Measurements from ENCODE around the gene MN1. TPM values are rescaled to one million over a fixed set of nuclear protein-coding genes. Genes with fewer than 3 reads are reported as not detected.
A peak's percentile ranks its signal among the peaks of the same experiment; 100 is the strongest.

Gene MN1
- polyA plus RNA-seq (ENCODE audit: insufficient read length in 3 of 3), result 10 to 100 TPM in 1 of 3 donors, 1 to 10 TPM in 2; 8.2 to 11.2 (median 8.4) TPM
- long read RNA-seq, donor 1, full-length matches to known transcripts, result 1 of 1 reads
- long read RNA-seq, donor 1, partial matches to known transcripts, result 0 of 1 reads
- long read RNA-seq, donor 1, other reads (novel, unspliced or antisense), result 0 of 1 reads
- long read RNA-seq, donor 2, full-length matches to known transcripts, result 5 of 5 reads
- long read RNA-seq, donor 2, partial matches to known transcripts, result 0 of 5 reads
- long read RNA-seq, donor 2, other reads (novel, unspliced or antisense), result 0 of 5 reads
- long read RNA-seq, donor 3, full-length matches to known transcripts, result 2 of 2 reads
- long read RNA-seq, donor 3, partial matches to known transcripts, result 0 of 2 reads
- long read RNA-seq, donor 3, other reads (novel, unspliced or antisense), result 0 of 2 reads
- long read RNA-seq, donor 4, result 0 reads
- long read RNA-seq, donor 5, full-length matches to known transcripts, result 1 of 1 reads
- long read RNA-seq, donor 5, partial matches to known transcripts, result 0 of 1 reads
- long read RNA-seq, donor 5, other reads (novel, unspliced or antisense), result 0 of 1 reads
- long read RNA-seq, donor 6, full-length matches to known transcripts, result 4 of 4 reads
- long read RNA-seq, donor 6, partial matches to known transcripts, result 0 of 4 reads
- long read RNA-seq, donor 6, other reads (novel, unspliced or antisense), result 0 of 4 reads
- long read RNA-seq, donor 7, full-length matches to known transcripts, result 6 of 6 reads
- long read RNA-seq, donor 7, partial matches to known transcripts, result 0 of 6 reads
- long read RNA-seq, donor 7, other reads (novel, unspliced or antisense), result 0 of 6 reads
- long read RNA-seq, donor 8, full-length matches to known transcripts, result 10 of 10 reads
- long read RNA-seq, donor 8, partial matches to known transcripts, result 0 of 10 reads
- long read RNA-seq, donor 8, other reads (novel, unspliced or antisense), result 0 of 10 reads
- long read RNA-seq, donor 9, full-length matches to known transcripts, result 1 of 1 reads
- long read RNA-seq, donor 9, partial matches to known transcripts, result 0 of 1 reads
- long read RNA-seq, donor 9, other reads (novel, unspliced or antisense), result 0 of 1 reads
- long read RNA-seq, donor 10, full-length matches to known transcripts, result 1 of 1 reads
- long read RNA-seq, donor 10, partial matches to known transcripts, result 0 of 1 reads
- long read RNA-seq, donor 10, other reads (novel, unspliced or antisense), result 0 of 1 reads
- long read RNA-seq, donor 11, result 0 reads
- long read RNA-seq, donor 12, full-length matches to known transcripts, result 2 of 2 reads
- long read RNA-seq, donor 12, partial matches to known transcripts, result 0 of 2 reads
- long read RNA-seq, donor 12, other reads (novel, unspliced or antisense), result 0 of 2 reads
- long read RNA-seq, donor 13, full-length matches to known transcripts, result 2 of 2 reads
- long read RNA-seq, donor 13, partial matches to known transcripts, result 0 of 2 reads
- long read RNA-seq, donor 13, other reads (novel, unspliced or antisense), result 0 of 2 reads
- long read RNA-seq, donor 14, full-length matches to known transcripts, result 9 of 9 reads
- long read RNA-seq, donor 14, partial matches to known transcripts, result 0 of 9 reads
- long read RNA-seq, donor 14, other reads (novel, unspliced or antisense), result 0 of 9 reads
- long read RNA-seq, donor 15, full-length matches to known transcripts, result 4 of 4 reads
- long read RNA-seq, donor 15, partial matches to known transcripts, result 0 of 4 reads
- long read RNA-seq, donor 15, other reads (novel, unspliced or antisense), result 0 of 4 reads
- long read RNA-seq, donor 16, full-length matches to known transcripts, result 3 of 3 reads
- long read RNA-seq, donor 16, partial matches to known transcripts, result 0 of 3 reads
- long read RNA-seq, donor 16, other reads (novel, unspliced or antisense), result 0 of 3 reads

- peak; percentile 67 for DNase-seq
These were observed at the start of gene MN1 for GRCh38 chr22:27801616-27802345. MN1 (minus strand) TSS chr22:27801756; CDS start chr22:27800543, 1,213 bp downstream.

GRCh38 chr22:27850000-27850521, 48.5 kb upstream of the MN1 start:
- no peak for DNase-seq

- DNase-seq, result no peak
These were observed 46.4 kb upstream of the MN1 start for GRCh38 chr22:27848005-27848404.

GRCh38 chr22:27846910-27847309, 45.4 kb upstream of the MN1 start:
- peak; percentile 55 for DNase-seq

GRCh38 chr22:27846248-27846757, 44.7 kb upstream of the MN1 start:
- no peak for DNase-seq

GRCh38 chr22:27845644-27846043, 44.1 kb upstream of the MN1 start:
- DNase-seq, result no peak

GRCh38 chr22:27844656-27845591, 43.4 kb upstream of the MN1 start:
- DNase-seq, result peak; percentile 47

GRCh38 chr22:27844256-27844655, 42.7 kb upstream of the MN1 start:
- no peak for DNase-seq

- DNase-seq, result no peak
These were observed 41.9 kb upstream of the MN1 start for GRCh38 chr22:27843441-27843840.

GRCh38 chr22:27842669-27843431, 41.3 kb upstream of the MN1 start:
- no peak for DNase-seq

GRCh38 chr22:27842201-27842600, 40.6 kb upstream of the MN1 start:
- no peak for DNase-seq

- DNase-seq, result no peak
These were observed 38.9 kb upstream of the MN1 start for GRCh38 chr22:27840436-27840835.

- DNase-seq, result no peak
These were observed 37.6 kb upstream of the MN1 start for GRCh38 chr22:27839057-27839660.

- no peak for DNase-seq
These were observed 34.6 kb upstream of the MN1 start for GRCh38 chr22:27836181-27836580.

- DNase-seq, result no peak
These were observed 33.9 kb upstream of the MN1 start for GRCh38 chr22:27835446-27835845.

GRCh38 chr22:27834364-27835185, 33.0 kb upstream of the MN1 start:
- no peak for DNase-seq
